ENCODE results near the gene IL1B. TPM values are rescaled to one million over a fixed set of nuclear protein-coding genes. Genes with fewer than 3 reads are reported as not detected.

The IL1B gene
- total and polyA plus RNA-seq, 2 of the 8 experiments (the other 6 are each of a cell fraction or from before 2014, with no cell fraction given): not detected

DNA sequence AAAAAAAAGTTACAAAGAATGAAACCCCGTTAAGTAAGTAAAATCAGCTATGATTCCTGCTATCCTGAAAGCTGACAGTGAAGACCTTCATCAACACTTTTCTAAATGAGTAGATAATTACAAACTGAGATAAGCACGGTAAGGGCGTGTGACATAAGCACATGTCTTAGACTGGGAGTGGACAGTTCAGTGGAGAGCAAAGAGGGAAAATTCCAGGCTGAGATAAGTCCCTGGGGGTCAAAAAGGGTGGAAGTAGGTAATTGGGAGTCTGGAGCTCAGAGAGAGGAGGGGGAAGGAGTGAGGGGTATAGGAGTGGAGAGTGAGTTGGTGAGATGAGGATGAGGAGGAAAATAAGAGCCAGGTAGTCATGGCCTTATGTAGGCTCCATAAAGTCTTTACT is 47.9 kb downstream of the IL1B start:
- Histone ChIP-seq H3K27ac (ENCODE audit: low read depth, low read length) (no peak overlapping the region), H2AFZ (ENCODE audit: low read length) (no peak overlapping the region), H4K5ac (ENCODE audit: insufficient read length, low read depth, low read length) (no peak overlapping the region), H3K9me3 (ENCODE audit: insufficient read depth in 2 of 2, low read depth in 1 of 2, low read length in 1 of 2) (peaks cover 0 to 3% of the 10 kb centered on the region in 2 experiments; a peak in 1 of 4 replicates), H4K8ac (ENCODE audit: extremely low read depth, insufficient read depth, low read length) (no peak overlapping the region), H3K4me3 (ENCODE audit: extremely low read depth in 1 of 4, insufficient read depth in 2 of 4, low read depth in 3 of 4, low read length in 4 of 4) (no peak overlapping the region), H2AK5ac (ENCODE audit: low read depth, low read length) (no peak overlapping the region), H3K4me1 (replicated peaks in 1 of 4; ENCODE audit: control insufficient read depth in 3 of 4, insufficient read depth in 4 of 4, low read length in 3 of 4) (peaks cover 1 to 14% (median 7%) of the 10 kb centered on the region in 4 experiments; a peak in 6 of 7 replicates), H3K23ac (ENCODE audit: insufficient read length) (no peak overlapping the region), H3K4me2 (ENCODE audit: insufficient read depth in 1 of 2, low read depth in 2 of 2, low read length in 2 of 2) (no peak overlapping the region), H3K23me2 (ENCODE audit: low read depth, low read length) (no peaks in the 10 kb centered on the region), H2BK12ac (ENCODE audit: low read depth, low read length) (no peak overlapping the region), H3K27me3 (replicated peaks in 1 of 4; ENCODE audit: control insufficient read depth in 3 of 4, extremely low read depth in 1 of 4, insufficient read depth in 3 of 4, low read length in 3 of 4) (no peaks in the 10 kb centered on the region), H4K91ac (replicated peaks; ENCODE audit: insufficient read length, low read length) (peak overlapping the region; percentile 3), H3K9ac (replicated peaks in 1 of 4; ENCODE audit: extremely low read depth in 1 of 4, low read depth in 3 of 4, low read length in 3 of 4) (no peak overlapping the region), H3K79me1 (ENCODE audit: low read depth, low read length) (no peaks in the 10 kb centered on the region), H3K4ac (replicated peaks; ENCODE audit: insufficient read length, low read depth, low read length) (no peak overlapping the region), H2BK120ac (replicated peaks; ENCODE audit: low read depth, low read length) (no peak overlapping the region), H2BK20ac (ENCODE audit: low read length) (peak overlapping the region; percentile 69; the same call in 1 of the 2 replicates), H3K79me2 (ENCODE audit: control insufficient read depth in 1 of 2, insufficient read depth in 2 of 2, low read length in 2 of 2) (no peaks in the 10 kb centered on the region), H3K36me3 (ENCODE audit: control insufficient read depth in 2 of 4, insufficient read depth in 4 of 4, low read length in 3 of 4) (no peaks in the 10 kb centered on the region), H3K14ac (ENCODE audit: insufficient read length) (no peak overlapping the region), H2BK15ac (ENCODE audit: low read length) (no peak overlapping the region), H3K56ac (replicated peaks; ENCODE audit: insufficient read length, low read depth, low read length) (no peak overlapping the region), H3K18ac (ENCODE audit: extremely low read depth, low read length) (no peak overlapping the region), H2BK5ac (ENCODE audit: low read depth, low read length) (no peak overlapping the region), H4K20me1 (replicated peaks in 1 of 2; ENCODE audit: control insufficient read depth in 1 of 2, insufficient read depth in 2 of 2, low read length in 2 of 2) (no peaks in the 10 kb centered on the region)
- TF ChIP-seq YY1 (IDR thresholded peaks at IDR 0.05; ENCODE audit: low read depth, low read length) (no peak), TAF1 (IDR thresholded peaks at IDR 0.05; ENCODE audit: low read depth, low read length) (no peak), KDM1A (IDR thresholded peaks at IDR 0.05; ENCODE audit: borderline replicate concordance, low read length) (no peak), BCL11A (IDR thresholded peaks at IDR 0.05; ENCODE audit: low read depth in 2 of 2, low read length in 2 of 2) (no peak), ZNF274 (IDR thresholded peaks at IDR 0.05; ENCODE audit: borderline replicate concordance, extremely low read depth, low read length) (no peak), HDAC2 (IDR thresholded peaks at IDR 0.05; ENCODE audit: borderline replicate concordance in 1 of 2, low read depth in 2 of 2, low read length in 2 of 2) (no peak), SP2 (IDR thresholded peaks at IDR 0.05; ENCODE audit: low read length) (no peak)
- TF ChIP-seq, protein P1, sequence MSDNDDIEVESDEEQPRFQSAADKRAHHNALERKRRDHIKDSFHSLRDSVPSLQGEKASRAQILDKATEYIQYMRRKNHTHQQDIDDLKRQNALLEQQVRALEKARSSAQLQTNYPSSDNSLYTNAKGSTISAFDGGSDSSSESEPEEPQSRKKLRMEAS (IDR thresholded peaks at IDR 0.05): no peak
- ChIA-PET POLR2A (ENCODE audit: partially characterized antibody) (no interaction called here), CTCF (ENCODE audit: partially characterized antibody) (interaction anchor here (0.7 kb wide), 1 partner anchor 89 kb away, joined by 4 read pairs; no protein-coding TSS in a partner anchor)
- FAIRE-seq (no peak), DNase-seq (ENCODE audit: low read depth in 1 of 2, low spot score in 2 of 2) (no peak)
- 100% methylated on average over 3 of the region's 3 CpGs; no CpG with 5 or more reads in 1 of the 2 experiments for WGBS, 2 experiments (ENCODE audit: extremely low coverage in 1 of 2, insufficient coverage in 1 of 2, insufficient read length in 1 of 2, insufficient replicate concordance in 2 of 2, low coverage in 1 of 2, low lambda C conversion rate in 2 of 2, missing lambda C conversion rate in 1 of 2)

All from H1 (cell line).